Amygdala (tissue), 56 donors: Measurements from ENCODE around the gene SIDT2.
"Not testable (repeated sequence)": the region's sequence is repeated elsewhere in the genome, so short reads cannot be mapped to it uniquely, and the experiment has no call there.

ENCODE experiments used
- DNase-seq, 56 donors: peaks; one replicate each; lab custom pipeline; 2025; lab: John Stamatoyannopoulos, UW

SIDT2 gene

GRCh38 chr11:117178210-117179034 is at the start of gene SIDT2:
SIDT2 (plus strand) TSS chr11:117178743; CDS start chr11:117179264, 521 bp downstream.
- DNase-seq = peak; percentile 30 to 97 (median 88)

- not testable (repeated sequence) for DNase-seq
Measured at GRCh38 chr11:117130396-117130795, 48.1 kb upstream of the SIDT2 start.

GRCh38 chr11:117130879-117131278 is 47.7 kb upstream of the SIDT2 start:
- no peak for DNase-seq

- DNase-seq = no peak
Measured at GRCh38 chr11:117134431-117134830, 44.1 kb upstream of the SIDT2 start.

- DNase-seq = not testable (repeated sequence)
Measured at GRCh38 chr11:117134979-117135378, 43.6 kb upstream of the SIDT2 start.

GRCh38 chr11:117137223-117138086 is 41.1 kb upstream of the SIDT2 start:
- DNase-seq = not testable (repeated sequence)

- DNase-seq = peak in 12 of 56 donors; percentile 4 to 44 (median 16)
Measured at GRCh38 chr11:117143390-117143789, 35.2 kb upstream of the SIDT2 start.

GRCh38 chr11:117143871-117144476 is 34.6 kb upstream of the SIDT2 start, which contains the start of gene PAFAH1B2:
PAFAH1B2 (plus strand) TSS chr11:117144287; CDS start chr11:117152448, 8,161 bp downstream.
- DNase-seq = peak; percentile 52 to 95 (median 88)

GRCh38 chr11:117144477-117145392 is 33.8 kb upstream of the SIDT2 start:
- DNase-seq = peak in 26 of 56 donors; percentile 3 to 88 (median 28)

- no peak for DNase-seq
Measured at GRCh38 chr11:117145393-117145761, 33.2 kb upstream of the SIDT2 start.

- DNase-seq = no peak
Measured at GRCh38 chr11:117146521-117146920, 32.0 kb upstream of the SIDT2 start.

GRCh38 chr11:117152066-117152465 is 26.5 kb upstream of the SIDT2 start:
- DNase-seq = no peak

GRCh38 chr11:117154468-117154867 is 24.1 kb upstream of the SIDT2 start:
- DNase-seq = no peak

GRCh38 chr11:117157507-117157906 is 21.0 kb upstream of the SIDT2 start:
- DNase-seq = no peak

GRCh38 chr11:117159892-117160291 is 18.7 kb upstream of the SIDT2 start:
- DNase-seq = no peak

- DNase-seq = no peak
Measured at GRCh38 chr11:117160826-117161225, 17.7 kb upstream of the SIDT2 start.

GRCh38 chr11:117166491-117166890 is 12.1 kb upstream of the SIDT2 start:
- DNase-seq = no peak

- no peak for DNase-seq
Measured at GRCh38 chr11:117169736-117170135, 8.8 kb upstream of the SIDT2 start.

- peak in 1 of 56 donors; percentile 13 for DNase-seq
Measured at GRCh38 chr11:117170210-117170609, 8.3 kb upstream of the SIDT2 start.

GRCh38 chr11:117171007-117171403 is 7.5 kb upstream of the SIDT2 start:
- DNase-seq = no peak
